Stimulated activated CD8-positive, alpha-beta memory T cell treated with anti-CD3 and anti-CD28 coated beads, Interleukin-12 subunit alpha, Interleukin-12 subunit beta, amount 100 ng/mL, for 24 hours (primary cell): ENCODE measurements around the gene ENO2.

Experiments used
- DNase-seq: peaks from one replicate; pipeline ENCODE4 v3.0.0-alpha.2; 2020; ENCODE audit errors: extremely low read depth

The ENO2 gene

DNA sequence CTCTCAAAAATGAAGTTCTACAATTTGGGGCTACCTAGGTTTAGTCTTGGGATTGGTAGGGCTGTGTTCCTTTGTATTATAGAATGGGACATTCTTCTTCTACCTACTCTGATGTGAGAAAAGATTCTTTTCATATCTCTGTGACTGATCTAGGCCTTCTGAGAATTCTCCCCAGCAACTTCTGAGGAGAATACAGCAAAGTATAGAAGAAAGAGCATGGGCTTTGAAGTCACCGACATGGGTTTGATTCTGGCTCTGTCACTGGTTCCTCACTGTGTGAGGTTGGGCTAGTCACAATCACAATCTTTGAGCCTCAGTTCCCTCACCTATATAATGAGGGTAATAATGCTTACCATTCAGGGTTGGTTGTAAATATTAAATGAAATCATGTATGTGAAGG is 18.4 kb downstream of the ENO2 start:
- no peak for DNase-seq

DNA sequence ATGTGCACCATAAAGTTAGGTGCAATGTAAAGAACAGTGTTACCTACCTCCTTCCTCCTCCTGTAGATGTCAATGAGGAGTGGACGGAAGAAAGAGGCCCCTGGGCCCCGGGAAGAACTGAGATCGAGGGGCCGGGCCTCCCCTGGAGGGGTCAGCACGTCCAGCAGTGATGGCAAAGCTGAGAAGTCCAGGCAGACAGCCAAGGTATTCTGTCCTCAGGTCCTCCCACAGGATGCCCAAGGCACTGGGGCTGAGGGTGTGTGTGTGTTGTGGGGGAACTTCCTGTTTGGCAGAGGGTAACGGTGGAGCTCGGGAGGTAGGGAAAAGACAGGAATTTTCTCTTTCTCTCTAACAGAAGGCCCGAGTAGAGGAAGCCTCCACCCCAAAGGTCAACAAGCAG is 19.7 kb downstream of the ENO2 start:
- no peak for DNase-seq

DNA sequence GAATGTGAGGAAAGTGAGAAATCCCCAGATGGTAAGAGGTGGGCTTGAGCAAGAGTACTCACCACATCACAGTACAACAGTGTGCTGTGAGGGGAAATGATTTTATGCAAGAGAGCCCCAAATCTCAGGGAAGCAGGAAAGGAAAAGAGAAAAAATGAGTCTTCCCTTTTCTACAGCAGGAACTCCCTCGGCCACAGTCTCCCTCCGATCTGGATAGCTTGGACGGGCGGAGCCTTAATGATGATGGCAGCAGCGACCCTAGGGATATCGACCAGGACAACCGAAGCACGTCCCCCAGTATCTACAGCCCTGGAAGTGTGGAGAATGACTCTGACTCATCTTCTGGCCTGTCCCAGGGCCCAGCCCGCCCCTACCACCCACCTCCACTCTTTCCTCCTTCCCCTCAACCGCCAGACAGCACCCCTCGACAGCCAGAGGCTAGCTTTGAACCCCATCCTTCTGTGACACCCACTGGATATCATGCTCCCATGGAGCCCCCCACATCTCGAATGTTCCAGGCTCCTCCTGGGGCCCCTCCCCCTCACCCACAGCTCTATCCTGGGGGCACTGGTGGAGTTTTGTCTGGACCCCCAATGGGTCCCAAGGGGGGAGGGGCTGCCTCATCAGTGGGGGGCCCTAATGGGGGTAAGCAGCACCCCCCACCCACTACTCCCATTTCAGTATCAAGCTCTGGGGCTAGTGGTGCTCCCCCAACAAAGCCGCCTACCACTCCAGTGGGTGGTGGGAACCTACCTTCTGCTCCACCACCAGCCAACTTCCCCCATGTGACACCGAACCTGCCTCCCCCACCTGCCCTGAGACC is 21.2 kb downstream of the ENO2 start:
- DNase-seq, result no peak

DNA sequence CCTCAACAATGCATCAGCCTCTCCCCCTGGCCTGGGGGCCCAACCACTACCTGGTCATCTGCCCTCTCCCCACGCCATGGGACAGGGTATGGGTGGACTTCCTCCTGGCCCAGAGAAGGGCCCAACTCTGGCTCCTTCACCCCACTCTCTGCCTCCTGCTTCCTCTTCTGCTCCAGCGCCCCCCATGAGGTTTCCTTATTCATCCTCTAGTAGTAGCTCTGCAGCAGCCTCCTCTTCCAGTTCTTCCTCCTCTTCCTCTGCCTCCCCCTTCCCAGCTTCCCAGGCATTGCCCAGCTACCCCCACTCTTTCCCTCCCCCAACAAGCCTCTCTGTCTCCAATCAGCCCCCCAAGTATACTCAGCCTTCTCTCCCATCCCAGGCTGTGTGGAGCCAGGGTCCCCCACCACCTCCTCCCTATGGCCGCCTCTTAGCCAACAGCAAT is 21.8 kb downstream of the ENO2 start:
- DNase-seq, result no peak

DNA sequence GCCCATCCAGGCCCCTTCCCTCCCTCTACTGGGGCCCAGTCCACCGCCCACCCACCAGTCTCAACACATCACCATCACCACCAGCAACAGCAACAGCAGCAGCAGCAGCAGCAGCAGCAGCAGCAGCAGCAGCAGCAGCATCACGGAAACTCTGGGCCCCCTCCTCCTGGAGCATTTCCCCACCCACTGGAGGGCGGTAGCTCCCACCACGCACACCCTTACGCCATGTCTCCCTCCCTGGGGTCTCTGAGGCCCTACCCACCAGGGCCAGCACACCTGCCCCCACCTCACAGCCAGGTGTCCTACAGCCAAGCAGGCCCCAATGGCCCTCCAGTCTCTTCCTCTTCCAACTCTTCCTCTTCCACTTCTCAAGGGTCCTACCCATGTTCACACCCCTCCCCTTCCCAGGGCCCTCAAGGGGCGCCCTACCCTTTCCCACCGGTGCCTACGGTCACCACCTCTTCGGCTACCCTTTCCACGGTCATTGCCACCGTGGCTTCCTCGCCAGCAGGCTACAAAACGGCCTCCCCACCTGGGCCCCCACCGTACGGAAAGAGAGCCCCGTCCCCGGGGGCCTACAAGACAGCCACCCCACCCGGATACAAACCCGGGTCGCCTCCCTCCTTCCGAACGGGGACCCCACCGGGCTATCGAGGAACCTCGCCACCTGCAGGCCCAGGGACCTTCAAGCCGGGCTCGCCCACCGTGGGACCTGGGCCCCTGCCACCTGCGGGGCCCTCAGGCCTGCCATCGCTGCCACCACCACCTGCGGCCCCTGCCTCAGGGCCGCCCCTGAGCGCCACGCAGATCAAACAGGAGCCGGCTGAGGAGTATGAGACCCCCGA is 22.5 kb downstream of the ENO2 start:
- no peak for DNase-seq

DNA sequence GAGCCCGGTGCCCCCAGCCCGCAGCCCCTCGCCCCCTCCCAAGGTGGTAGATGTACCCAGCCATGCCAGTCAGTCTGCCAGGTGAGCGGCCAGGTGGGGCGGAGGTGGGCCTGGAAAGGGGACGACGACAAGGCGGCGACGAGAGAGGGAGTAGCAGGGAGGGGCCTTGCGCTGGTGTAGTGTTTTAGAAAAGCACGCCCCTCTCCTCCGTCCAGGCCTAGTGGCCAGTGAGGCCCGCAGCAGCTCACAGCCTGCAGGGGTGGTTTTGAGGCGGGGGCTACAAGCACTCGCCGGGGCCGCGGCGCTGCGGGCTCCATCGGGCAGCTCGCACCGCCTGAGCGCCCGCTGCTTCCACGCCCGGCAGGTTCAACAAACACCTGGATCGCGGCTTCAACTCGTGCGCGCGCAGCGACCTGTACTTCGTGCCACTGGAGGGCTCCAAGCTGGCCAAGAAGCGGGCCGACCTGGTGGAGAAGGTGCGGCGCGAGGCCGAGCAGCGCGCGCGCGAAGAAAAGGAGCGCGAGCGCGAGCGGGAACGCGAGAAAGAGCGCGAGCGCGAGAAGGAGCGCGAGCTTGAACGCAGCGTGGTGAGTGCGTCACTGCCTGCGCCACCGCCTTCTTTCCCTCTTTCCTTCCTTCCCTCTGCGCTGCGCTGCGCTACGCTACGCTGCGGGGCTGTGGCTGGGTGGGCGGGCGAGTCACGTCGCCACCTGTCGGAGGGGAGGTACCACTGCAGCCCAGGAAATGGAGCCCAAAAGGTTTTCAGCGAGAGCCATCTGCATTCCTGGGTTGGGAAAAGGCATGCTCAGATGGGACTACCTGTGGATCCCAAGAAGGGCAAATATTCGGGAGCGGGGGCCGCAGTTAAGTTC is 23.3 kb downstream of the ENO2 start:
- DNase-seq, result peak; percentile 79

DNA sequence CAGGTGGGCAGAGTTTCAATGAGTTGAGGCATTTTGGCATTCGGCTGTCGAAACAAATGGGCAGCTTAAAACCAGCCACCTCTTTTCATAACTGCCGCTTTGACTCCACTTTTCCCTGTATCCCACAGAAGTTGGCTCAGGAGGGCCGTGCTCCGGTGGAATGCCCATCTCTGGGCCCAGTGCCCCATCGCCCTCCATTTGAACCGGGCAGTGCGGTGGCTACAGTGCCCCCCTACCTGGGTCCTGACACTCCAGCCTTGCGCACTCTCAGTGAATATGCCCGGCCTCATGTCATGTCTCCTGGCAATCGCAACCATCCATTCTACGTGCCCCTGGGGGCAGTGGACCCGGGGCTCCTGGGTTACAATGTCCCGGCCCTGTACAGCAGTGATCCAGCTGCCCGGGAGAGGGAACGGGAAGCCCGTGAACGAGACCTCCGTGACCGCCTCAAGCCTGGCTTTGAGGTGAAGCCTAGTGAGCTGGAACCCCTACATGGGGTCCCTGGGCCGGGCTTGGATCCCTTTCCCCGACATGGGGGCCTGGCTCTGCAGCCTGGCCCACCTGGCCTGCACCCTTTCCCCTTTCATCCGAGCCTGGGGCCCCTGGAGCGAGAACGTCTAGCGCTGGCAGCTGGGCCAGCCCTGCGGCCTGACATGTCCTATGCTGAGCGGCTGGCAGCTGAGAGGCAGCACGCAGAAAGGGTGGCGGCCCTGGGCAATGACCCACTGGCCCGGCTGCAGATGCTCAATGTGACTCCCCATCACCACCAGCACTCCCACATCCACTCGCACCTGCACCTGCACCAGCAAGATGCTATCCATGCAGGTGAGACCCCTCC is 24.2 kb downstream of the ENO2 start:
- DNase-seq, result no peak

DNA sequence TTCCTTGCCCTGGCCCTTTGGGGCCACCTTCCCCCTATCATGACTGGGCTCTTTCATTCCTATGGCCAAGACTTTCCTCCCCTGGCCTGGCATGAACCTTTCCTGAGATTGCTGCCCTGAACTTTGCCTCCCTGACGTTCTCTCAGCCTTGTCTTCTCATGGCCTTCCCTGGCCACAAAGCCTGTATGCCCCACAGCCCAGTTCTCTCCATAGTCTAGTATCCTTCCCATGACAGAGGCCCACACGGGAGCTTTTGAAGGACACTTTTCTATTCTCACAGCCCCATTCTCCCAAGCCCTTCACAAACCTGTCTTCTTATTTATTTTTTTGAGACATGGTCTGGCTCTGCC is 24.8 kb downstream of the ENO2 start:
- no peak for DNase-seq

DNA sequence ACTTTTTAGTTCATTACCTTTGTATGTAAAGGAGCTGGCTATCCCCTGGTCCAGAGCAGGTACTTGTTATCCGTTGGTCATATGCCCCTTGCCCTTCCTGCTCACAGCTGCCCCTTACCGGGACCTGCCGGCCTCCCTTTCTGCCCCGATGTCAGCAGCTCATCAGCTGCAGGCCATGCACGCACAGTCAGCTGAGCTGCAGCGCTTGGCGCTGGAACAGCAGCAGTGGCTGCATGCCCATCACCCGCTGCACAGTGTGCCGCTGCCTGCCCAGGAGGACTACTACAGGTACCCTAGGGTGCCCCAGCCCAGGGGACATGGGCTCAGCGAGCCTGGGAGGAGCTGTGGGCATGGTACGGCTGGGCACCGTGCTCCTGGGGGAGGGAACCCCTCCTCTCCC is 26.9 kb downstream of the ENO2 start:
- DNase-seq, result no peak

DNA sequence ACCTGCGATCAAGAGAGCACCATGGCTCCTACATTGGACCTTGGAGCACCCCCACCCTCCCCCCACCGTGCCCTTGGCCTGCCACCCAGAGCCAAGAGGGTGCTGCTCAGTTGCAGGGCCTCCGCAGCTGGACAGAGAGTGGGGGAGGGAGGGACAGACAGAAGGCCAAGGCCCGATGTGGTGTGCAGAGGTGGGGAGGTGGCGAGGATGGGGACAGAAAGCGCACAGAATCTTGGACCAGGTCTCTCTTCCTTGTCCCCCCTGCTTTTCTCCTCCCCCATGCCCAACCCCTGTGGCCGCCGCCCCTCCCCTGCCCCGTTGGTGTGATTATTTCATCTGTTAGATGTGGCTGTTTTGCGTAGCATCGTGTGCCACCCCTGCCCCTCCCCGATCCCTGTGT is 27.4 kb downstream of the ENO2 start:
- DNase-seq, result no peak

DNA sequence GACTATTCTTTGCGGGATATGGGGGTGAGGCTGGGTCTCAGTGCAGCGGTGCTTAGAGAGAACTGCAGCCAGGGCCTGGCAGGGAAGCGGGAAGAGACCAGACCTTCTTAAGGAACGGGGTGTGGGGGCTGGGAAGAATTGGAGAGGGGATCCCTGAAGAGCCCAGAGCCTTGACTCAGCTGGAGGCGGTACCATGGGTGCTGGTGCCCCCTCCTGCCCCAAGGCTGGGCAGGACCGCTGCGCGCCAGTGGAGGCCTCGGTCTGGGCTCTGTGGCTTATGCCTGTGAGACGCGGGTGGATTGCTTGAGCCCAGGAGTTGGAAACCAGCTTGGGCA is 27.9 kb downstream of the ENO2 start:
- DNase-seq, result no peak

DNA sequence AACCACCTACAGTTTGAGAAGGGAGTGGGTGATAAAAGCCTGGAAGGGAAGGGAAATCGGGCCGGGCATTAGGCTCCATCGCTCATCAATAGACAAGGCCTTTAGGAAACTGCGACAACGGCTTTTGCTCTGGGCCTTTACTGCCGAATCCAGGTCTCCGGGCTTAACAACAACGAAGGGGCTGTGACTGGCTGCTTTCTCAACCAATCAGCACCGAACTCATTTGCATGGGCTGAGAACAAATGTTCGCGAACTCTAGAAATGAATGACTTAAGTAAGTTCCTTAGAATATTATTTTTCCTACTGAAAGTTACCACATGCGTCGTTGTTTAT is 29.0 kb downstream of the ENO2 start:
- no peak for DNase-seq

DNA sequence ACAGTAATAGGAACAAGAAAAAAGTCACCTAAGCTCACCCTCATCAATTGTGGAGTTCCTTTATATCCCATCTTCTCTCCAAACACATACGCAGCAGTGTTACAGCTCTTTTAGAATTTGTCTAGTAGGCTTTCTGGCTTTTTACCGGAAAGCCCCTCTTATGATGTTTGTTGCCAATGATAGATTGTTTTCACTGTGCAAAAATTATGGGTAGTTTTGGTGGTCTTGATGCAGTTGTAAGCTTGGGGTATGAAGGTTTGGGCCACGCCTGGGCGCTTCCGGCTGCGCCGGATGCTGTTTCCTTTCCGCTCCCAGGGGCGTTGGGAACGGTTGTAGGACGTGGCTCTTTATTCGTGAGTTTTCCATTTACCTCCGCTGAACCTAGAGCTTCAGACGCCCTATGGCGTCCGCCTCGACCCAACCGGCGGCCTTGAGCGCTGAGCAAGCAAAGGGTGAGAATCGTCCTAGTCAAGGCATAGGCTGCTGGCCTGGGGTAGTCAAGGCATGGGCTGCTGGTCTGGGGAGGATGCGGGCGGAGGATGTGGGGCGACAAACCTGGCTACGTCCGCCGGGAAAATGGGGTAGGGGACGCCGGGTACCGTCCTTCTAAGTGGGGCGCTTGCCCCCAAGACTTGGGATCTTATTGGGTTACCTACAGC is 29.5 kb downstream of the ENO2 start, which contains the start of the genes C12orf57 and RNU7-1:
Gene C12orf57, plus strand, starts transcription at position 301 of the 659 bp plus-strand sequence. Its CDS starts 100 bp downstream, at position 401.
Gene RNU7-1, plus strand, starts transcription at position 95 of the 659 bp plus-strand sequence.
- no peak for DNase-seq

DNA sequence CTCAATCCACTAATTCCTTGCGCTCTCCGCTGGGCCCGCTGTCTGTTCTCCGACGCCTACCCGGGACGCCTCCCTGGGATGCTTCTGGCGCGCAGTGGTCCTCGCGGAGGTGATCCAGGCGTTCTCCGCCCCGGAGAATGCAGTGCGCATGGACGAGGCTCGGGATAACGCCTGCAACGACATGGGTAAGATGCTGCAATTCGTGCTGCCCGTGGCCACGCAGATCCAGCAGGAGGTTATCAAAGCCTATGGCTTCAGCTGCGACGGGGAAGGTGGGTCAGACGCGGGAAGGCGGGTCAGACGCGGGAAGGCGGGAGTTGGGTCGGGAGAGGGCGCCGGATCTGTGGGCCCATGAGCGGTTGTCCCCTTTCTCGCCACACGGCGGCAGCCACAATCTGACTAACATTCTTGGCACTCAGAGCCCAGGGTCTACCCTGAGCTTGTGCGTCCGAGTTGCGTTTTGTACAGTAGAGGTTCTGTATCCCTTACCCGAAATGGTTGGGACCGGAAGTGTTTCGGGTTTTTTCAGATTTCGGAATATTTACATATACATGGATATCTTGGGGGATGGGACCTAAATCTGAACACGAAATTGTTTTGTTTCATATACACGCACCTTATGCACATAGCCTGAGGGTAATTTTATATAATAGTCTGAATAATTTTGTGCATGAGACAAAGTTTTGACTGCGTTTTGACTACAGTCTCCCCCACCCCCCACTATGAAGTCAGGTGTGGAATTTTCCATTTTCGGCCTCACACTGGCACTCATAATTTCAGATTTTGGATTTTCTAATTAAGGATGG is 30.2 kb downstream of the ENO2 start:
- DNase-seq, result peak; percentile 74

DNA sequence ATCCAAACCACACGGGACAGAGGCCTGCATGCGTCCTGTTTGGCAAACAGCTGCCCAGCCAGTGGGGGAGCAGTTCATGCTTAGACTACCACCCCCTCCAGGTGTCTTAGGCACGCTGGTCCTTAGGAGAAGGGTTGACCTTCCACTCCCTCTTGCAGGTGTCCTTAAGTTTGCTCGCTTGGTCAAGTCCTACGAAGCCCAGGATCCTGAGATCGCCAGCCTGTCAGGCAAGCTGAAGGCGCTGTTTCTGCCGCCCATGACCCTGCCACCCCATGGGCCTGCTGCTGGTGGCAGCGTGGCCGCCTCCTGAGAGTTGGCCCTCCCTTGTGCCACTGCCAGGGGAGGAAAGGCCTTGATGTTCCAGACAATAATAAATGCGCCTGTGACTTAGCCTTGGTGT is 31.2 kb downstream of the ENO2 start:
- no peak for DNase-seq

DNA sequence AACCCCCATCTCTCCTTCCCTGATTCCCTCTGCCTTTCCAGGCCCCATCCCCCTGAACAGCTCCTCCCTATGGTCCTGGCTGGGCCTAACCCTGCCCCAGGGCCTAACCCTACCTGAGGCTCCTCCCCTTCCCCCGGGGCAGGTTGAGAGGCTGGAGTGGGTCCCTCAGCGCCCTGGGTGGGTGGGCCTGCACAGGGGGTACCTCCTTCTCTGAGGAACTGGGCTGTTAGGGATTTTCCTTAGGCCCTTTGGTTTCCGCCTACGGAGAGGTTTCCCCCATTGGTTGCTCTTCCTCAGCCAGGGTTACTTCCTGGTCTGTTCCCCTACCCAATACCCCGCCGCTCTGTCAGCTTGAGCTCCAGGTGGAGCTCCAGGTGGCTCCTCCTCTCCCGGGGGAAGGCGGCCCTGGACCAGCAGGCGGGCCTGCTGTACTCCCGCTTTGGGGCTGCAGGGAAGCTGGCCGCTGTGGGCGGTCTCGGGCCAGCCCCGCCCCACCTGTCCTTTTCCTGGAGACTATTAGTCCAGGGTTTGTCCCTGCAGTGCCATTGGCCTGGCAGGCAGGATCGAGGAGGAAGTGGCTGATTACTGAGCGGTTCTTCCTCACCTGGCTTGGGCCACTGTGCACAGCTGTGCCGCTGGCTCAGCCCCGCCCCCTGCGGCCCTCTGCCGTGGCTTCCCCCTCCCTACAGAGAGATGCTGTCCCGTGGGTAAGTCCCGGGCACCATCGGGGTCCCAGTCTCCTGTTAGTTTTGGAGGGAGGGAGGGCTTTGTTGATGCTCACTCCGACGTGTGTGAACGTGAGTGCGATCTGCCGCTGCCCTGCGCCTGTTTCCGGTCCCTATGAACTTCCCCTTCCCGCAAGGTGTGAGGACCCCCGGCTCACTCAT is 31.9 kb downstream of the ENO2 start:
- no peak for DNase-seq

DNA sequence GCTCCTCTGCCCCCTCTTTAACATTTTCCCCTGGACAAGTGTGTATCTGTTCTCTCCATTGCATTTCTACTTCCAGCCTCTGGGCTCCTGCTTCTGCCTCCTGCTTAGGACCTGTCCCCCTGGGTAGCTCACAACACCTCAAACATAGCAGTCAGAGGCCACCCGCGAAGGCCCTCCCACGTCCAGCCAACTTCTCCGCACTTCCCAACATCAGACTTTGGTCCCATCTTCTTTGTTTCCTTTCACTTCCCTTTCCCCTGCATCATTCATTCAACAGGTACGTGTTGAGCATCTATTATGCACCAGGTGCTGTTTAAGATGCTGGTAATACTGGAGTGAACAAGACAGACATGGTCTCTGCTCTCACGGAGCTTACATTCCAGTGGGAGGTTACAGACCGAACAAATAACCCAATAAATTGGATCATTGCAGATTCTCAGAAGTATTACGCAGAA is 32.6 kb downstream of the ENO2 start:
- DNase-seq, result no peak

DNA sequence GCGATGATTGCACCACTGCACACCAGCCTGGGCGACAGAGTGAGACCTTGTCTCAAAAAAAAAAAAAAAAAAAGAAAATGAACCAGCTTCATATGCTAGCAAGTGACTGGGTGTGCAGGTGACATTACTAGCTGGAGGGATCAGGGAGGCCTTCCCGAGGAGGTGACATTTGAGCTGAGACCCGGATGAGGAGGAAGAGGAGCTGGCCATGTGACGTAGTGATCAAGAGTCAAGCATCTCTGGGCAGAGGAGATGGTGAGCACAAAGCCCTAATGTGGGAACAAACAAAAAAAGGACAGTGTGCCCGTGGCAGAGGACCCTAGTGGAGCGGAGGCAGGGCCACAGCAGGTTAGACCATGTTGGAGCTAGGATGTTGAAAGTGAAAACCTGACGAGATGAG is 33.2 kb downstream of the ENO2 start:
- DNase-seq, result no peak
